Nephron (organoid): ENCODE data around the gene ITGA11.

Experiments used
- H3K27ac Mint-ChIP-seq, 3 experiments: 2 replicates each; pipeline ENCODE4 v1.8.0; 2020; ENCODE audit warnings: mixed read lengths in 3 of 3, mild to moderate bottlenecking in 2 of 3, moderate library complexity in 1 of 3
- H3K27me3 Mint-ChIP-seq: 2 replicates; pipeline ENCODE4 v1.8.0; 2021; ENCODE audit warnings: low read depth, mild to moderate bottlenecking, moderate library complexity, mixed read lengths
- H3K36me3 Mint-ChIP-seq: 2 replicates; pipeline ENCODE4 v1.8.0; 2020; ENCODE audit warnings: low read depth, mixed read lengths
- H3K4me1 Mint-ChIP-seq: 2 replicates; pipeline ENCODE4 v1.8.0; 2020; ENCODE audit warnings: mixed read lengths
- H3K4me3 Mint-ChIP-seq, 3 experiments: 2 replicates each; pipeline ENCODE4 v1.8.0; 2020; ENCODE audit warnings: mild to moderate bottlenecking in 3 of 3, mixed read lengths in 3 of 3, moderate library complexity in 2 of 3
- H3K9me3 Mint-ChIP-seq: 2 replicates; pipeline ENCODE4 v1.8.0; 2020; ENCODE audit warnings: mixed read lengths
- CTCF ChIP-seq, 3 experiments: fragments of 200-600 bp; sonication (generic); IDR thresholded peaks; one replicate each; pipeline ENCODE4 v1.5.0; 2021; ENCODE audit warnings: antibody characterized with exemption in 3 of 3; ENCODE audit not compliant: unreplicated experiment in 3 of 3

The ITGA11 gene

GRCh38 chr15:68385671-68386586, 46.0 kb downstream of the ITGA11 start:
- Mint-ChIP-seq H3K9me3 (no peaks in the 10 kb centered on the region), H3K27ac (no peak overlapping the region), H3K4me1 (peaks cover 18% of the 10 kb centered on the region), H3K4me3 (no peak overlapping the region), H3K27me3 (no peaks in the 10 kb centered on the region), H3K36me3 (no peaks in the 10 kb centered on the region)
- no peak for TF ChIP-seq CTCF (IDR thresholded peaks at IDR 0.05; ENCODE audit: unreplicated experiment in 3 of 3)

- Mint-ChIP-seq H3K27me3 (no peaks in the 10 kb centered on the region), H3K9me3 (no peaks in the 10 kb centered on the region), H3K36me3 (no peaks in the 10 kb centered on the region), H3K4me3 (no peak overlapping the region), H3K27ac (no peak overlapping the region), H3K4me1 (peaks cover 18% of the 10 kb centered on the region)
- no peak for TF ChIP-seq CTCF (IDR thresholded peaks at IDR 0.05; ENCODE audit: unreplicated experiment in 3 of 3)
These were observed 46.8 kb downstream of the ITGA11 start for GRCh38 chr15:68385240-68385561.

- H3K36me3 Mint-ChIP-seq: no peaks in the 10 kb centered on the region
- H3K27me3 Mint-ChIP-seq: no peaks in the 10 kb centered on the region
- peaks cover 17% of the 10 kb centered on the region for H3K4me1 Mint-ChIP-seq
- peak overlapping the region in 2 of 3 experiments; percentile 58 to 61 for H3K27ac Mint-ChIP-seq
- no peak overlapping the region for H3K4me3 Mint-ChIP-seq
- H3K9me3 Mint-ChIP-seq: no peaks in the 10 kb centered on the region
- no peak for TF ChIP-seq CTCF (IDR thresholded peaks at IDR 0.05; ENCODE audit: unreplicated experiment in 3 of 3)
These were observed 47.3 kb downstream of the ITGA11 start for GRCh38 chr15:68384451-68385239.

GRCh38 chr15:68383161-68384074, 48.5 kb downstream of the ITGA11 start:
- peak; percentile 39 to 51 (median 40) for TF ChIP-seq CTCF (IDR thresholded peaks at IDR 0.05; ENCODE audit: unreplicated experiment in 3 of 3)
- H3K9me3 Mint-ChIP-seq: no peaks in the 10 kb centered on the region
- no peaks in the 10 kb centered on the region for H3K27me3 Mint-ChIP-seq
- H3K27ac Mint-ChIP-seq: peak overlapping the region; percentile 7 to 58 (median 33)
- no peaks in the 10 kb centered on the region for H3K36me3 Mint-ChIP-seq
- peaks cover 23% of the 10 kb centered on the region for H3K4me1 Mint-ChIP-seq
- H3K4me3 Mint-ChIP-seq: no peak overlapping the region

GRCh38 chr15:68382286-68383007, 49.5 kb downstream of the ITGA11 start:
- H3K4me3 Mint-ChIP-seq: no peak overlapping the region
- peak overlapping the region in 2 of 3 experiments; percentile 1 to 10 for H3K27ac Mint-ChIP-seq
- no peaks in the 10 kb centered on the region for H3K27me3 Mint-ChIP-seq
- TF ChIP-seq CTCF (IDR thresholded peaks at IDR 0.05; ENCODE audit: unreplicated experiment in 3 of 3): no peak
- no peaks in the 10 kb centered on the region for H3K36me3 Mint-ChIP-seq
- H3K9me3 Mint-ChIP-seq: no peaks in the 10 kb centered on the region
- H3K4me1 Mint-ChIP-seq: peaks cover 25% of the 10 kb centered on the region
